Measurements from ENCODE around the gene KCTD16.

The KCTD16 gene

DNA sequence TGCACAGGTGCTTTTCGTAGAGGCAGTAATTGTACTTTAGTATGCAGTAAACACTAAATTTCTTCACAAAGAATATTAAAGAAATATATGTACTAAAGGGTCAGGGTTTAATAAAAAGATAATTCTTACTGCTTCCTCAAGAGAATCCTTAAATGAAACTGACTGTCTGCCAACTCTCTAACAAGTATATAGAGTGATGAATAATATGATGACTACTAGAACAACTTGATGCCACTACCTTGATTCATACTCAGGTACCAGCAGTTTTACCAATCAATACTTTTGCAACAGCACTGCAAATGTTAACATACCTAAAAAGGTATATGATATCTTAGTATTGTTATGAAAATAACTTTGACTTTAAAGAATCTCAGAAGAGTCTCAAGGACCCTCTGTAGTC, 4.0 kb upstream of the KCTD16 start:
- DNase-seq (ENCODE audit: low spot score), result no peak

DNA sequence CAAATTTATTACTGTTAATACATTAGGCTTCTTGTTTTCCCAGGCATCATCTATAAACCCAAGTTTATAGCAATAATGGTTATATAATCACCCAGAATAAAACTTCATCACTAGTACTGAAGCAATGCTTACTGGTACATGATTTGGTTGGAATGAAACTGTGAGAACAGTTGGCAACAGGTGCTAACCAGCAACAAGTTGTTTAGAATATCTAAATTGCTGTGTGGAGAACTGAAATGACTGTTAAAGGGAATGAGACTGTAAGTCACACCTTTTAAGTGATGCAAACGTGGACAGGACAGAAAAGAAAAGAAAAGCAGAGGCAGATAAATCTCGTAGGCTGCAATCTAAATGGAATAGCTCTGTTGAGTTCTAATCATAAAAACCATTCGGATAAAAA, 2.7 kb upstream of the KCTD16 start:
- no peak for DNase-seq (ENCODE audit: low spot score)

DNA sequence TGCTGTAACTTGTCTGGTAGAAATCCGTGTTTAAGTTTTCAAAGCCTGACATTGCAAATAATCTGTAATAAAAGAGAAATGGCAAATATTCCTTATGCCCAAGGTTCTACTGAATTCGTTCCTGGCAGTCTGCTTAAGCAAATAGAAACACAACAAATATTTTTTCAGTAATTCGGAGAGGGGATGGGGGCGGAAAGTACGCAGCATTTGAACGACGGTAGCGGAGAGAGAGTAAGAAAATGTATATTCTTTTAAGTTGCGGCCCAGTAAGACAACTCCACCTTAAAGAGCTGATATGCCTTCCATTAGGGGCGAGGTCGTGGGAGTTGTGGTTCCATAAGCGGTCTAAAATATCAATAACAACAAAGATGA, 783 bp upstream of the KCTD16 start:
- no peak for DNase-seq (ENCODE audit: low spot score)

DNA sequence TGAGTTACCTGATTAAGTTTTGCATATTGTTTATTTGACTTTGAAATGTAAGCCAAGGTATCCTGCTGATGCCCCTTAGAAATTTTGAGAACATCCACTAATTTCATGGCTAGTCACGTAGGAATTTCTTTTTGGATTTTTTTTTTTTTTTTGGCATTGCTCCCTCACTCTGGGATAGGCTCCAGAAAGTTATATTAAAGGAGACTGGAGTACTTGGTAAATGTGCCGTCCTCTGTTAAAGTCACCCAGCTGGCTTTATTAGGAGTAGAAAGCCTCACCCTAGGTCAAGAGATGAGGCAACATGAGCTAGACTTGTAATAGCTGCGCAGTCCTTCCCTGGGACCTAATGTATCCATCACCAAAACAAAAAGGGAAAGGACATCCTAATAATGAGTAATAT, 3.1 kb downstream of the KCTD16 start:
- DNase-seq (ENCODE audit: low spot score), result no peak

DNA sequence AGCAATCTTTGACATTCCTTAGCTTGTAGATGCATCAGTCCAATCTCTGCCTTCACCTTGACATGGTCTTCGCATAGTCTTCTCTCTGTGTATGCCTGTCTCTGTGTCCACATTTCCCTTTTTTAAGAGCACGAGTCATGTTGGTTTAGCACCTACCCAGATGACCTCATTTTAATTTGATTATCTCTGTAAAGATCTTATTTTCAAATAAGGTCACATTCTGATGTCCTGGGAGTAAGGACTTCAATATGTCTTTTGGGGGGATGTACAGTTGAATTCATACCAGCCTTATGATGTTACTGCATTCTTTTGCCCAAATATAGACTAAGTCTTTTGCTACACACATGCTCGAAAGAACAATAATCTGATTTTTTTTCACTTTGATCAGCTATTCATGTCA, 6.9 kb downstream of the KCTD16 start:
- no peak for DNase-seq (ENCODE audit: low spot score)

DNA sequence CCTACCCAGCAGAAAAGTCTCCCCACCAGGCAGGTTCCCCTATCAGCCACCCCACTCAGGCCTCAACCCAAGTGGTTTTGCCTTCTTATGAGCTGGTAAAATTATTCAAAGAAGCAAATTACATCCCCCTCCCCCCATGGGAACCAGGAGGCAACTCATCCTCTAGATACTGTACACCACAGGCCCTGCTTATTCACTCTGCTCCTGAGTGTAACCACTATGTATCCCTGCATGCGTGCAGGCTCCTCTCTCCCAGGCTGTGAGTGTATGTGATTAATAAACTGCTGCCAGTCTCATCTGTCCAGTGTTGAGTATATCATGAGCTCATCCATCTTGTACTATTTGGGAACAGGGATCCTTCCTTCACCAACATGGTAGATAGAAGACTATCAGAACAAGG, 8.6 kb downstream of the KCTD16 start:
- DNase-seq (ENCODE audit: low spot score), result no peak

DNA sequence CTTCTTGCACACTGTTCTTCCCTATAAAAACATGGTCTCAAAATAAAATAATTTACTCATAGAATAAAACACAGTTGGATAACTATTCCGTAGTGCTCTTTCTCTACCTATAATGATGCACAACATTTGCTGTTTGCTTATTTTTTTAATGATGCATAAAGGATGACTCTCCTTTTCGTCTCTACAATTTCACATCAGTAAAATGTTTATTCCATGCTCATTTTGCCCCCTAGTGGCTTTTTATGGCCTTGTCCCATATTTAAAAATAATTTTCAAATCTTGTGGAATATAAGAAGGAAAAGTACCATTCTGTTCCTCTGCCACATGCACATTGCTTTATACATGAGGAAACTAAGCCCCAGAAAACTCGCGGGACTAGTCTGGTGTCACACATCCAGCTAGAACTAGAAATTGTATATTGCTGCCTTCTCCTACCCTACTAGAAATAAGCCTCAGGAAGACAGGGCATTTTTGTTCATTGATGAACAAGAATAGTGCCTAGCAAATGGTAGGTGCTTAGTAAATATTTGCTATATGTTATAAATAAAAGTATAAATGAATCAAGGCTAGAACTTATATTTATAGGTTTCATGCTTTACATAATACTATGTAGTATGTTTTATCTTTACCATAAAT, 12.7 kb downstream of the KCTD16 start:
- peak; percentile 45 for DNase-seq (ENCODE audit: low spot score)

DNA sequence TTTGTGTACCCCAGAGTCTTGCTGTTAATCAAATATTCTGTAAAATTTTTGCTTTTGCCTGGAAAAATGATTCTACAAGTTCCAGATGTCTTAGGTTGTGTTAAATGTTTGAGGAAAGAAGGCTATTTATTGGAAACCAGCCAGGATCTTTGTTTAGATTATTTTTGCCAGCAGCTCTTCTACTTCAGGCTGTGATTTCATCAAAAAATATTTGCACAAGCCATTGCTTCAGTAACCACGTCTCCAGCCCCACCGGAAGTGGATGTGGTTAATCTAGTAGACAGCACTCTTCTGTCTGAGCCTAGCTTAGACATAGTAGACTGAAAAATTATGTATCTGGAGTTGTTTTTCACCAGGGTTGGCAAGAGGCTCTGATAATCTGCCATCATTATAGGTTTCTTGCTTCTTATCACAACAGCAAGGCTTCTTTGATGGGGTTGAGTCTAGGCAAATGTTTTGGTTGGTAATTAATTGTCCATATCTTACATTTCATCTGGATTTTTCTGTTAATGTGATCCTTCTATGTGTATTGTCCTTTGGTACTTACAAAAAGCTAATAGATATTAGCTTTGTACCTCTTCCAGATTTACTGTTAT, 17.1 kb downstream of the KCTD16 start:
- DNase-seq (ENCODE audit: low spot score), result no peak

DNA sequence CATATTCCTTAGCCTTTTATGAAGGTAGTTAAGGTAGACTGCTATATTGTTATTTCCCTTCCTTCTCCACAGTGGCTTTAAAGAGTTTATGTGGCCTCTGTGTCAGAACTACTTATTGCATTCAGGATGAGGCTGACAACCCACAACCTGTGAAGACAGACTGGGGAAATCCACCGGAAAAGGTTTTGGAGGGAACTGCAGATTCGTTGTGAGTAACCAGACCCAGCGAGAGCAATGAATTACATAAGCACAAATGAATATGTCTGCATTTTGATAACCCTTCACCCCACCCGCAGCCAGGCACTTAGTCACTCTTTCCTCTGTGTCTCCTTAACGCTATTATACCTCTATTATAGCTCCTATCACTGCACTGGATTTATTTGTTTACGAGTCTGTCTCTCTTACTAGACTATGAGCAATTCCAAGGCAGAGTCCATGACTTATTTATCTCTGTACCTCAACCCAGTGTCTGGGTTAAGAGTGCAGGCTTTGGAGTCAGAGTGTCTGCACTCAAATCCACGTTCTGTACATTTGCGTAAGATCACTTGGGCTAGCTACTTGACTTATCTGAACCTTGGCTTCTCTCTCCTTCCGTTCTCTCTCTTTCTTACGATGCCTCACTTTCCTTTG, 19.2 kb downstream of the KCTD16 start:
- DNase-seq (ENCODE audit: low spot score), result peak; percentile 46

DNA sequence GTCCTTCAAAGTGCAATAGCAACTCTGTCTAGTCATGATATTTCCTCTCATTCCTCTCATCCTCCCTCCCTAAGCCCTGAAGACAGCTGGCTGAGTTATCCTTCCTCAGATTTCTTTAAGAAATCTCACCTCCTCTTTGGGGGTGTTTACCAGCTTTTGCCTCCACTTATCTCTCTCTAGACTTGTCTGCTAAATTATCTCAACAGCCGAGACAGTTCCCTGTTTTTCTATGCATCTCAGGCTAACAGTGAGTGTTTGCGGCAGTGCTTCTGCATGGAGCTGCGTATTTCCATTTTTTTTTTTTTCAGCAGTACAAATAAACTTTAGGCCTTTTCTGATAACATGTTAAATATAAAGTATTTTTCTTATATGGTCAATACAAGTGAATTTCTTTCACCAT, 20.9 kb downstream of the KCTD16 start:
- no peak for DNase-seq (ENCODE audit: low spot score)

DNA sequence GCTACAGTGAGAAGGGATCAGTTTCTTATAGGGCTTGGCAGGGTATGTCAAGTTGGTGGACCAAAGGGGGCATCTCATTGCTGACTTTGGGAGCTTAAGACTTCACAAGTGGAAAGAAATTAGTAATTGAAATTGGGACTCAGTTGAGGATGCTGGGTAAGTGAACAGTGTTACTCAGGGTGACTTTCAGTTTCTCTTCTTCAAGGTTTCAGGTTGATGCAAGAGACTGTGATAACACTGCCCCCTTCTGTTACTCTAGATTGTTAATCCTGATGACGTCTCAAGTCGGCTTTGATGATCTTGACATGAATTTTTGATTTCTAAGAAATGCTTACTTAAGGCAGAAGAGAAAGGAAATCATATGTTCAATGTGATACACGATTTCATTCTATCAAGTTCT, 21.3 kb downstream of the KCTD16 start:
- peak; percentile 47 for DNase-seq (ENCODE audit: low spot score)

DNA sequence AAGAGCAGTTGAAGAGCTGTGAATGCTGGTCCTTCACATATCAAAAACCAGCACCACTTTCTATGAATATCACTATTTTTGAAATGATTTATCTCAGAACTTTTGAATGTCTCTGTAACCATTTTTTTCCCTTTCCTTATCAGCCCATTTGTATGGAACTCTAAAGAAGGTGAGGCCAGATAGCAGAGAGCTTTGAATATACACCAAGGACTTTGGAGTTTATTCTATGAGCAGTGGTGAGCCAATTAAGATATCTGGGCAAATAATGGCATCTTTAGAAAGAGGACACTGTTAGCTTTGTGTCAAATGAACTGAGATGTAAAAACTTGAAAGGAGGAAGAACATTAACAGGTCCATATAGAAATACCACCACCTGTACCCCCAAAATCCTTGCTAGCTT, 22.0 kb downstream of the KCTD16 start:
- no peak for DNase-seq (ENCODE audit: low spot score)

DNA sequence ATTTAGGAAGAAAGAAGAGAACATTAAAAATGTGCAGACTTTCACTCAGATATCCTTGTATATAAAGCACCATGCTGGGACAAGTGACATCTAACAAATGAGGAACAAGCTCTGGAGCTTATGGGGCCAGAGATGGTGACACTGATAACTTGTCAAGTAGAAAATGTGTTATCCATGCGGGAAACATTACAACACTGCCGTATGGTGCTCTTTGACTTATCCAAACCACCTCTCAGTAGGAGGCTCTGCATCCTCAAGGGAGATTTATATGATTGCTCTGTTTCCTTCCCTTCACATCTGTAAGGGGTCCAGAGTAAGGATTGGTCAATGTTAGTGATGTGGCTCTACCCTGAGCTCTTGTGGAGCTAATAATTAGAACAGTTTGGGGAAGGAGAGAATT, 23.5 kb downstream of the KCTD16 start:
- no peak for DNase-seq (ENCODE audit: low spot score)

DNA sequence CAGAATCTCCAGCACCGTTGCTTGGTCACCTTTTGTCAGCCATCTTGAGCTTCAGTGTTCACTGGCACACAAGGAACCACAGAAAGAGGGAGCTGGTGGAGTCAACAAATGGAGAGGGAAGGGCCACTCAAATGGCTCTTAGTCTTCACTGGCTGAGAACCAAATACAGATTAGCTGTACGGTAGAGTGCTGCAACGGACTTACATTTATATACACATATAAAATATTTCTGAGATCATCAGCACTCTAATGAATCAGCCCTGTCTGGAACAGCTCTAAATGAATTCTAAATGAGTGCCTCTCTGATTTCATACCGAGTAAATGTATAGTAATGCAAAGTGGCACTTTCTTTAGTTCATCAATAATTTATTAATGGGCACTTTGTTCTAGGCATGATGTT, 24.8 kb downstream of the KCTD16 start:
- no peak for DNase-seq (ENCODE audit: low spot score)

DNA sequence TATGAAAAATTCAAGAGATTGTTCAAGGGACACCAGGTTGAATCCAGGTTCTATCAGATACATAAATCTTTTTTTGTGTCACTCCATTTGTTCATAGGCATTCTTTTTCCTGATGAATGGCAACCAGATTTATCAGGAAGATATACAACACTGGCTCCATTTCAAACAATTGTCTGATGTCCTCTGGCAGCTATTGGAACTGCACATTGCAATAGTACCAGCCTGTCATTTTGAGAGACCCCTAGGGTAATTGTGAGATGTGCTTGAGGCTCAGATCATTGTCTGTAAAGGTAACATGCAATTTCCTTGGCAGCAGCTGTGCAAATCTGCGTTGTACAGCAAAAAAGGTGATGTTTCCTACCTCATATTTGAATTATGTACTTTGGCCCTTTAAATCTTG, 25.9 kb downstream of the KCTD16 start:
- DNase-seq (ENCODE audit: low spot score), result no peak

DNA sequence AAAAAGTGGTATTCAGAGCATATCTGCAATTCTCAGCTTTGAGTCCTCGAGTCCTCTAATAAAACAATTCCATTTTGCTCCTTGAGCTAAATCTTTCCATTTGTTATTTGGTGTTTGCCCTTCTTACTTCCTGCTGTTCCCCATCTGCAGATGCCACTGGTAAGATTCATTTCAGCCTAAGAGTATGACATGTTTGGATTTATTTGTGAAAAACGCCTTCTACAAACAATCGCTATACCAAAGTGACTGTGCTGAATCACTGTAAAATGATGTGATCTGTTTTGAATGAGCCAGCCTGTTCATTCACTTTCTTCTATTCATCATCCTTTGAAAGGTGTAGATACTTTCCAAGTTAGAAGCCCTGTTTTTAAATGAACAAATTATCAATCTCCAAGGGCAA, 27.7 kb downstream of the KCTD16 start:
- no peak for DNase-seq (ENCODE audit: low spot score)

DNA sequence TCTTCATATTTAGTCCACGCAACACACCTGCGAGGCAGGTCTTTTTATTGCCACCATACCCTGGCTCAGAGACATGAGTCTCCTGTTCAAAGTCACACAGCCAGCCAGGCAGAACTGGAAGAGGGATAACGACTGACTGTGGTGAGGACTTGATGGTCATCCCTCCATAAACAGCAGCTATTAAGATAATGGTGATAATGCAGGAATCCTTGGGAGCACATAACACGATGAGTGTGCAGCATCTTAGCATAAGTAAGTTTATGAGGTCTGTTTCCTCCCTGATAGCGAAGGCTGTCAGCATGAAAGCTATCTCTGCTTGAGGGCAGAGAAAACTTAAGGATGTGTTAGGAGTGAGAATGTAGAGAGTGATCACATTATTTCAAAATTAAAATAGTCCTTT, 30.9 kb downstream of the KCTD16 start:
- DNase-seq (ENCODE audit: low spot score), result no peak

DNA sequence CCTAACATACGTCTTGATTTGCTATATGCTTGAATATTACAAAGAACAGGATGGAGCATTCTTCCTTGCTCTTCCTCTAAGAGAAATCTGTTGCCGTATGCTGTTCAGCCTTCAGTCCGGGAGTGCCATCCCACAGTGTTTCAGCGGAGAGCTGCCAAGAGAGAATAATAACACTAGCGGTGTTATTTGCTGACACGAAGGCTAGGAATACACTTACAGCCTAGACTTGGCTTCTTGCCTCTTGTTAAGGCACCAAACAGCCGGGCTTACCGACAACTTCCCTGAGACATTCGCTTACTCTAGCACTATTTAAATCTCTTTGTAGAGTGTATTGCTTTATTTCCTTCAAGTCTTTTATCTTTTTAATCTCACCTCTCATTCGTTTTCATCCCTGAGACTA, 31.4 kb downstream of the KCTD16 start:
- DNase-seq (ENCODE audit: low spot score), result no peak

DNA sequence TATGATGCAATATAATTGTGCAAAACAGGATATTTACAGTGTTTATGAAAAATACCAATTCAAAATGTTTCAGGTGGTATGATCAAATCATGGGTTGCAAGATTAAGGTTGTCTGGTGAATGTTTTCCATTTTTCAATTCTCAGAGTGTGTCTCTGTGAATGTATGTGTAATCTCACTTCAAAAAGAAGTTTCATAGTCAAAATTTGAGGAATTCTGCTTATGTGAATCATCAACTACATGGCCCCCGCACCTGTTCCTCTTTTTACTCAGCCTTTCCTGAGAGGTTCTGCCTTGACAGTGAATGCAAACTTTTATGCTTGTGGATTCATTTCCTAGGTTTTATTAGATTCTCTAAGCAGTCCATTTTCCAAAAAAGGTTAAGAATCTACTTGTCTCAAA, 32.1 kb downstream of the KCTD16 start:
- DNase-seq (ENCODE audit: low spot score), result no peak

DNA sequence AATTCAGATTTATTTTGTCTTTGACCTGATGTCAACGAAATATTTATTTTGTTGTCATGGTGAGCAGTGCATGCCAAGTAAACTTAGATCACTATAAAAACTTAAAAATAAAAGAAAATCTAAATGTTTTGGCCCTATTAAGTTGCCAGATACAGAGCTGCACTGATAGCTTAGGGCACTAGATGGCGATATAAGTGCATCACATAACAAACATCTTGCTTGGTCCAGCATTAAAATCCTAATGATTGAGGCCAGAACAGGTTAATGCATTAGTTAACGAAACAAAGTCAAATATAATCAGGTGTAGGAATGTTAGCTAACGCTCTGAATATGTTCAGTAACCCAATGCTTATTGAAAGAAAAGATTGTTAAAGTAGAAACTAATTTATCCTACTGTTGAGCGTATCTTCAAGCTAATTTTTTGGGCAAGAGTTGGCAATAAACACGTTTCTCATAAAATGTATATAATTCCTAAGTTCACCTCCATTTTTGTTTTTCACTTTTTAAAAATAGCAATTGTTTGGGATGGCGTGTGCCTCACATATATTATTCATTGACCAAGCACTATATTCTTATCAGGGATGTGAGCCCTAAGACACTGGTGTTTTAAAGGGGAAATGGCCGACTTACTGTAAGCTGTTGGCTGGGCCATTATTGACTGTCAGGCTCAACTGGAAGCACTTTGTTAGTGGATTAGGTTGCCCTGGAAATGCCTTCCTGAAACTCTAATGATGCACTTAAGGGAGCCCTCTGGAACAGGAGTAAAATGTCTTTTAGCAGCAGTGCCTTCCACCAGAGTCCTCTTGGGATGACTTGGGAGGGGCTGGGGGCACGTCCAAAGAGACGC, 33.3 kb downstream of the KCTD16 start:
- DNase-seq (ENCODE audit: low spot score), result peak; percentile 66

DNA sequence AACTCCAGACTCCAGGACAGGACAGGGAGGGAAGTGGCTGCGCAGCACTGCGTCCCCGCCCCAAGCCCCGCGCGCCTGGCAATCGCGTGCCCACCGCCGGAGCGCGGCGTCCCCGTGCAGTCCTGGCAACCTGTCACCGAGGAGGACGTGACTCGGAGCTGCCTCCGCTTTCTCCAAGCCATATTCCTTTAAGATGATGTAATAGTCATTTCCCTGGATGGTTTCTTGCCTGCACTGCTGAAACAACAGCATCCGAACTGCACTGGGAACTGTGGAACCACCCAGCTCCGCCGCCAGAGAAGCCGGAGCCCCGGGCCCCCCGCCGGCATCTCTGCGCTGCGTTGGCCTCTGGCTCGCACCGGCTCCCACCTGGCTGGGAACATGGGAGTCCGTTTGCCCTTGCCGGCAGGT, 34.5 kb downstream of the KCTD16 start:
- no peak for DNase-seq (ENCODE audit: low spot score)

DNA sequence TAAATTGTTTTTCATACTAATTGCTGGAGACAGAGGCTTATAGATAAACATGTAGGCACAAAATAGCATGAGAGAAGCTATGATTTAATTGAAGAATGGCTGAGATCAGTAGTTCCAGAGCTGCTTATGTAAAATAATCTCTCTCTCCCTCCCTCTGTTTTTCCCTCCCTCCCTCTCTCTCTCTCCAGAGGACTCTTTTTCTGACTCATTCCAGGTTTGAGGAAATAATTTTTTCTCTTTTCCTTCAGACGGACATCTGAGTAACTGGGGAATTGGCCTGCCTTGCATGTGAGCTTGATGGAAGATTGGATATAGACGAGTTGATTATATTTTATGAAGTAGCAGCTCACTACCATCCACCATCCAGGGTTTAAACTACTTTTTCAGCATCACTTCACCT, 35.5 kb downstream of the KCTD16 start:
- no peak for DNase-seq (ENCODE audit: low spot score)

DNA sequence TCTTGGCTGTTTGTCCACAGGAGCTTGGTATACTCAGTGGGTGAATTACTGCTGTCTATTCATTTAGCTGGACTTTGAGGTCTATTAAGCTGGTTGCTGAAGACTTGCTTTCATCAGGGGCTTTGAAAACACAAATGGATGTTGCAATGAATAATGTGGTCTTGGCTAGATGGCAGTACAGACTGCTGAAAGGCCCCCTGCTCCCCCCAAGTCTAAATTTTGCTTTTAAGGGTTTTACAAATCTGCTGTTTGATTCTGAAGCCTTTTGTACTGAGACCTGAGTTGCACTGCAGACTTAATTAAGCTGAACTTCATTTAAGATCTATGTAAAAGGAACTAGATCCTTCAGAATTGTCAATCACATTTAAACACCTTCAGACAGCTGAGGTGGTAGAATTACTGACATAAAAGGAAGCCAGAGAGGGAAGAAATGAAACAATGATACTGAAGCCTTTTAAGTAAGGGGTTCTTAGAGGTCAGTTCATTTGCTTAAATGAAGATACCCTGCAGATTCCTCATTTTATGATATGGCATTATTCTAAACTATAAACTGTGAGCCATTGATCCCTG, 37.3 kb downstream of the KCTD16 start:
- no peak for DNase-seq (ENCODE audit: low spot score)

Measured in LoVo (cell line).